ENCODE results near the gene STX8. TPM values are rescaled to one million over a fixed set of nuclear protein-coding genes. Genes with fewer than 3 reads are reported as not detected.

STX8 gene
- polyA plus RNA-seq, 1 experiment: 44.7 TPM

- no peak for DNase-seq (ENCODE audit: low read depth)
- ChIA-PET POLR2A (no interaction called here), CTCF (no interaction called here)
- no peaks in the 10 kb centered on the region; the same call in 1 of the 2 replicates for H3K27me3 ChIP-seq (ENCODE audit: control insufficient read depth, insufficient read depth, low read length)
- no peaks in the 10 kb centered on the region for H3K36me3 ChIP-seq (ENCODE audit: control insufficient read depth, insufficient read depth, low read length)
- TF ChIP-seq CTCF (IDR thresholded peaks at IDR 0.05; ENCODE audit: insufficient read depth, low read depth, low read length): no peak
- H3K4me3 ChIP-seq (ENCODE audit: low read depth, low read length): no peak overlapping the region
Measured at GRCh38 chr17:9241371-9241712, 334.3 kb downstream of the STX8 start.

GRCh38 chr17:9240659-9241370 lies 334.8 kb downstream of the STX8 start:
- TF ChIP-seq CTCF (IDR thresholded peaks at IDR 0.05; ENCODE audit: insufficient read depth, low read depth, low read length): no peak
- H3K27me3 ChIP-seq (ENCODE audit: control insufficient read depth, insufficient read depth, low read length): no peaks in the 10 kb centered on the region; the same call in 1 of the 2 replicates
- no peak overlapping the region for H3K4me3 ChIP-seq (ENCODE audit: low read depth, low read length)
- no peaks in the 10 kb centered on the region for H3K36me3 ChIP-seq (ENCODE audit: control insufficient read depth, insufficient read depth, low read length)
- peak; percentile 9 for DNase-seq (ENCODE audit: low read depth)
- CTCF ChIA-PET: interaction anchor here (0.5 to 1.6 kb wide), 2 partner anchors 67 to 163 kb away, joined by 3 read pairs; no protein-coding TSS in a partner anchor
- POLR2A ChIA-PET: no interaction called here

- DNase-seq (ENCODE audit: low read depth): no peak
- no peaks in the 10 kb centered on the region for H3K36me3 ChIP-seq (ENCODE audit: control insufficient read depth, insufficient read depth, low read length)
- ChIA-PET CTCF (interaction anchor here (0.5 to 1.6 kb wide), 2 partner anchors 68 to 164 kb away, joined by 3 read pairs; no protein-coding TSS in a partner anchor), POLR2A (no interaction called here)
- no peak for TF ChIP-seq CTCF (IDR thresholded peaks at IDR 0.05; ENCODE audit: insufficient read depth, low read depth, low read length)
- no peaks in the 10 kb centered on the region; the same call in 1 of the 2 replicates for H3K27me3 ChIP-seq (ENCODE audit: control insufficient read depth, insufficient read depth, low read length)
- H3K4me3 ChIP-seq (ENCODE audit: low read depth, low read length): peak overlapping the region; percentile 27
Measured at GRCh38 chr17:9239793-9240658, 335.6 kb downstream of the STX8 start.

GRCh38 chr17:9239246-9239792 lies 336.3 kb downstream of the STX8 start:
- Histone ChIP-seq H3K36me3 (ENCODE audit: control insufficient read depth, insufficient read depth, low read length) (no peaks in the 10 kb centered on the region), H3K4me3 (ENCODE audit: low read depth, low read length) (peak overlapping the region; percentile 12), H3K27me3 (ENCODE audit: control insufficient read depth, insufficient read depth, low read length) (no peaks in the 10 kb centered on the region; the same call in 1 of the 2 replicates)
- TF ChIP-seq CTCF (IDR thresholded peaks at IDR 0.05; ENCODE audit: insufficient read depth, low read depth, low read length): no peak
- DNase-seq (ENCODE audit: low read depth): no peak
- CTCF ChIA-PET: interaction anchor here (1.6 kb wide), 1 partner anchor 69 kb away, joined by 3 read pairs; no protein-coding TSS in a partner anchor
- POLR2A ChIA-PET: no interaction called here
